Measurements from ENCODE around the gene DNASE1L1.

Gene DNASE1L1

GRCh38 chrX:154382483-154383069 is 26.5 kb downstream of the DNASE1L1 start:
- no peak for DNase-seq (ENCODE audit: low read depth in 2 of 2)

- no peak for DNase-seq (ENCODE audit: low read depth in 2 of 2)
Measured at GRCh38 chrX:154381271-154381670, 27.8 kb downstream of the DNASE1L1 start.

- no peak for DNase-seq (ENCODE audit: low read depth in 2 of 2)
Measured at GRCh38 chrX:154380787-154381186, 28.3 kb downstream of the DNASE1L1 start.

- DNase-seq (ENCODE audit: low read depth in 2 of 2), result no peak
Measured at GRCh38 chrX:154380153-154380552, 28.9 kb downstream of the DNASE1L1 start.

- no peak for DNase-seq (ENCODE audit: low read depth in 2 of 2)
Measured at GRCh38 chrX:154379569-154379951, 29.5 kb downstream of the DNASE1L1 start.

GRCh38 chrX:154378799-154379568 is 30.1 kb downstream of the DNASE1L1 start, which contains the start of gene EMD:
Gene EMD (plus strand): TSS chrX:154379295. CDS start chrX:154379485, 190 bp downstream.
- DNase-seq (ENCODE audit: low read depth in 2 of 2), result peak; percentile 92 to 93

GRCh38 chrX:154378059-154378798 is 30.8 kb downstream of the DNASE1L1 start:
- no peak for DNase-seq (ENCODE audit: low read depth in 2 of 2)

GRCh38 chrX:154376774-154377173 is 32.3 kb downstream of the DNASE1L1 start:
- DNase-seq (ENCODE audit: low read depth in 2 of 2), result no peak

- DNase-seq (ENCODE audit: low read depth in 2 of 2), result no peak
Measured at GRCh38 chrX:154375156-154375504, 33.9 kb downstream of the DNASE1L1 start.

- no peak for DNase-seq (ENCODE audit: low read depth in 2 of 2)
Measured at GRCh38 chrX:154374313-154375155, 34.5 kb downstream of the DNASE1L1 start, which contains the start of gene FLNA. Gene FLNA (minus strand): TSS chrX:154374634. CDS start chrX:154371245, 3,389 bp downstream.

- DNase-seq (ENCODE audit: low read depth in 2 of 2), result no peak
Measured at GRCh38 chrX:154373340-154374306, 35.4 kb downstream of the DNASE1L1 start.

- peak in 1 of 2 donors; percentile 32 for DNase-seq (ENCODE audit: low read depth in 2 of 2)
Measured at GRCh38 chrX:154372612-154373022, 36.4 kb downstream of the DNASE1L1 start.

GRCh38 chrX:154371789-154372300 is 37.2 kb downstream of the DNASE1L1 start:
- DNase-seq (ENCODE audit: low read depth in 2 of 2), result no peak

- peak; percentile 84 to 88 for DNase-seq (ENCODE audit: low read depth in 2 of 2)
Measured at GRCh38 chrX:154371017-154371788, 37.9 kb downstream of the DNASE1L1 start.

GRCh38 chrX:154370300-154371016 is 38.6 kb downstream of the DNASE1L1 start:
- no peak for DNase-seq (ENCODE audit: low read depth in 2 of 2)

GRCh38 chrX:154369449-154370299 is 39.4 kb downstream of the DNASE1L1 start:
- DNase-seq (ENCODE audit: low read depth in 2 of 2), result peak; percentile 62 to 66

- DNase-seq (ENCODE audit: low read depth in 2 of 2), result peak; percentile 90 to 96
Measured at GRCh38 chrX:154368630-154369448, 40.2 kb downstream of the DNASE1L1 start.

Data from stimulated activated CD8-positive, alpha-beta memory T cell treated with anti-CD3 and anti-CD28 coated beads, Interleukin-15, amount 100 ng/mL, for 48 hours (primary cell).